Right lobe of liver (tissue), 6 donors: Measurements from ENCODE around the gene NSUN3. TPM values are rescaled to one million over a fixed set of nuclear protein-coding genes. Genes with fewer than 3 reads are reported as not detected.
A peak's percentile ranks its signal among the peaks of the same experiment; 100 is the strongest.

ENCODE experiments used
- ATAC-seq, 4 donors: fragments of 200-7000 bp; cut with Tn5 transposase; one replicate each; pipeline ENCODE4 v1.9.1; 2020; ENCODE audit warnings: mild to moderate bottlenecking in 4 of 4, moderate library complexity in 4 of 4
- DNase-seq, 3 donors: peaks; one replicate each; pipeline ENCODE4 v3.0.0-alpha.2; 2020
- H3K27ac ChIP-seq, 3 donors: fragments of 200-600 bp; one replicate each; pipeline ENCODE4 v1.8.0; 2022
- H3K27me3 ChIP-seq, 2 donors: fragments of 200-600 bp; one replicate each; pipeline ENCODE4 v1.8.0; 2022
- H3K36me3 ChIP-seq, 4 donors: fragments of 200-600 bp; sonication (generic) in 1 of 4; one replicate each; pipeline versions ENCODE4 v1.5.1 to v1.8.0; 2017 to 2022; ENCODE audit warnings: control low read depth in 1 of 4
- H3K4me1 ChIP-seq, 4 donors: fragments of 200-600 bp; sonication (generic) in 1 of 4; one replicate each; pipeline versions ENCODE4 v1.5.1 to v1.8.0; 2017 to 2022; ENCODE audit warnings: control low read depth in 1 of 4
- H3K4me3 ChIP-seq, 3 donors: fragments of 200-600 bp; one replicate each; pipeline ENCODE4 v1.8.0; 2022
- H3K9me3 ChIP-seq, 4 donors: fragments of 200-600 bp; sonication (generic) in 1 of 4; one replicate each; pipeline versions ENCODE4 v1.5.1 to v1.8.0; 2017 to 2022; ENCODE audit warnings: control low read depth in 1 of 4
- CTCF ChIP-seq, 4 donors: fragments of 200-600 bp in 3 of 4; fragments of 450-650 bp in 1 of 4; IDR thresholded peaks; one replicate each; pipeline versions ENCODE4 v1.5.1 to v1.8.0; 2016 to 2022; ENCODE audit warnings: antibody characterized with exemption in 4 of 4, mild to moderate bottlenecking in 2 of 4
- POLR2A ChIP-seq: fragments of 450-650 bp; IDR thresholded peaks from one replicate; pipeline ENCODE4 v1.6.1; 2017; ENCODE audit warnings: antibody characterized with exemption, mild to moderate bottlenecking
- WGBS: methylation state at CpG from one replicate; pipeline ENCODE4 v1.1.6; 2018; ENCODE audit warnings: low coverage, low lambda C conversion rate; ENCODE audit not compliant: insufficient coverage; ENCODE audit errors: missing lambda C conversion rate; 5-methylcytosine and 5-hydroxymethylcytosine counted together
- intact Hi-C, 2 donors: fragments of 100-400 bp; cut with DNase I; formaldehyde crosslinking; loops; one replicate each; pipeline versions ENCODE4 v1.11.2 to v1.14.1; 2022
- total RNA-seq, 6 experiments: library from RNA; depleted of rRNA in 2 of 6; stranded (reverse); fragments of >200 nt in 2 of 6; fragmentation: NEBNext Ultra II Directional in 3 of 6; extraction: Animal tissue kit (Norgen Biotek cat#: 25700) in 3 of 6; gene quantifications; one replicate each; pipeline versions ENCODE4 v1.1.0 to v1.2.4, GENCODE V29; 2016 to 2023
- donor health status: DM: no; HTN: yes; CAD: no.
- donor health status: DM: no; HTN: no; CAD: no.
- donor health status: DM: no; HTN: no; CAD: no.
- donor health status: DM: no; HTN: yes; CAD: no.
- donor health status: DM: no; HTN: yes; CAD: no.

The NSUN3 gene
- total RNA-seq, 6 experiments from 2014 or later: 4.9 to 6.2 (median 5.6) TPM

GRCh38 chr3:94110854-94111253 is 48.0 kb downstream of the NSUN3 start:
- ATAC-seq (no peak), DNase-seq (no peak)
- Histone ChIP-seq H3K9me3 (no peaks in the 10 kb centered on the region), H3K4me3 (no peak overlapping the region), H3K27ac (no peak overlapping the region), H3K27me3 (no peaks in the 10 kb centered on the region), H3K36me3 (peaks cover 0 to 4% (median under 1%) of the 10 kb centered on the region in 4 donors), H3K4me1 (no peaks in the 10 kb centered on the region)
- TF ChIP-seq CTCF (IDR thresholded peaks at IDR 0.05) (no peak), POLR2A (no peak)
- intact Hi-C loops: no loop called here

- no peak for TF ChIP-seq CTCF (IDR thresholded peaks at IDR 0.05)
- 97% methylated on average over 5 of the region's 5 CpGs for WGBS
- ATAC-seq (no peak), DNase-seq (no peak)
- Histone ChIP-seq H3K4me3 (no peak overlapping the region), H3K36me3 (peaks cover 0 to 2% (median 0%) of the 10 kb centered on the region in 4 donors), H3K9me3 (no peaks in the 10 kb centered on the region), H3K27ac (no peak overlapping the region), H3K4me1 (no peaks in the 10 kb centered on the region), H3K27me3 (no peaks in the 10 kb centered on the region)
- intact Hi-C loops: no loop called here
Measured at GRCh38 chr3:94114666-94115065, 51.8 kb downstream of the NSUN3 start.

GRCh38 chr3:94115482-94115881 is 52.6 kb downstream of the NSUN3 start:
- no peak for DNase-seq
- Histone ChIP-seq H3K36me3 (peaks cover 0 to 2% (median 0%) of the 10 kb centered on the region in 4 donors), H3K4me3 (no peak overlapping the region), H3K27me3 (no peaks in the 10 kb centered on the region), H3K4me1 (no peaks in the 10 kb centered on the region), H3K9me3 (no peaks in the 10 kb centered on the region), H3K27ac (no peak overlapping the region)
- TF ChIP-seq CTCF (IDR thresholded peaks at IDR 0.05) (peak in 3 of 4 donors; percentile 24 to 33 (median 28)), POLR2A (no peak)
- intact Hi-C loops: no loop called here
- peak in 1 of 4 donors; percentile 29 for ATAC-seq
- 41% methylated on average over 6 of the region's 6 CpGs for WGBS

- WGBS: 86% methylated on average over 2 of the region's 2 CpGs
- DNase-seq: no peak
- intact Hi-C loops: no loop called here
Measured at GRCh38 chr3:94117729-94118128, 54.9 kb downstream of the NSUN3 start.

More at GRCh38 chr3:94117729-94118128, 54.9 kb downstream of the NSUN3 start:
- Histone ChIP-seq H3K27me3 (no peaks in the 10 kb centered on the region), H3K27ac (no peak overlapping the region), H3K4me1 (no peaks in the 10 kb centered on the region), H3K9me3 (no peaks in the 10 kb centered on the region), H3K4me3 (no peak overlapping the region), H3K36me3 (no peaks in the 10 kb centered on the region)
- no peak for TF ChIP-seq CTCF (IDR thresholded peaks at IDR 0.05)
- no peak for TF ChIP-seq POLR2A
- ATAC-seq: no peak
